Astrocyte of the cerebellum (primary cell): Measurements from ENCODE around the gene CPE.
A peak's percentile ranks its signal among the peaks of the same experiment; 100 is the strongest.

Experiments used
- DNase-seq: peaks from one replicate; pipeline ENCODE4 v3.0.0-alpha.2; 2011; ENCODE audit warnings: low read depth
- H3K4me3 ChIP-seq: 2 replicates; pipeline ENCODE4 v1.5.1; 2011; ENCODE audit warnings: mild to moderate bottlenecking, low read depth, low read length, moderate library complexity
- in situ Hi-C: cut with HindIII; loops from 2 replicates; pipeline ENCODE4 v1.10.0; 2017; ENCODE audit warnings: low sequenced_read_pairs
- TF ChIP-seq, protein P1 (sequence below): IDR thresholded peaks from 2 replicates; pipeline ENCODE4 v1.5.1; 2012; ENCODE audit warnings: low read length, low read depth, moderate library complexity, mild to moderate bottlenecking; ENCODE audit errors: missing control alignments

Gene CPE

GRCh38 chr4:165474784-165475705 is 96.2 kb downstream of the CPE start:
- in situ Hi-C loops: no loop called here
- no peak overlapping the region for H3K4me3 ChIP-seq
- no peak for DNase-seq
- TF ChIP-seq, protein P1, sequence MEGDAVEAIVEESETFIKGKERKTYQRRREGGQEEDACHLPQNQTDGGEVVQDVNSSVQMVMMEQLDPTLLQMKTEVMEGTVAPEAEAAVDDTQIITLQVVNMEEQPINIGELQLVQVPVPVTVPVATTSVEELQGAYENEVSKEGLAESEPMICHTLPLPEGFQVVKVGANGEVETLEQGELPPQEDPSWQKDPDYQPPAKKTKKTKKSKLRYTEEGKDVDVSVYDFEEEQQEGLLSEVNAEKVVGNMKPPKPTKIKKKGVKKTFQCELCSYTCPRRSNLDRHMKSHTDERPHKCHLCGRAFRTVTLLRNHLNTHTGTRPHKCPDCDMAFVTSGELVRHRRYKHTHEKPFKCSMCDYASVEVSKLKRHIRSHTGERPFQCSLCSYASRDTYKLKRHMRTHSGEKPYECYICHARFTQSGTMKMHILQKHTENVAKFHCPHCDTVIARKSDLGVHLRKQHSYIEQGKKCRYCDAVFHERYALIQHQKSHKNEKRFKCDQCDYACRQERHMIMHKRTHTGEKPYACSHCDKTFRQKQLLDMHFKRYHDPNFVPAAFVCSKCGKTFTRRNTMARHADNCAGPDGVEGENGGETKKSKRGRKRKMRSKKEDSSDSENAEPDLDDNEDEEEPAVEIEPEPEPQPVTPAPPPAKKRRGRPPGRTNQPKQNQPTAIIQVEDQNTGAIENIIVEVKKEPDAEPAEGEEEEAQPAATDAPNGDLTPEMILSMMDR: no peak

GRCh38 chr4:165475706-165476070 is 96.9 kb downstream of the CPE start:
- in situ Hi-C loops: no loop called here
- TF ChIP-seq, protein P1: no peak
- DNase-seq: no peak
- H3K4me3 ChIP-seq: no peak overlapping the region

- in situ Hi-C loops: no loop called here
- TF ChIP-seq, protein P1: no peak
- H3K4me3 ChIP-seq: no peak overlapping the region
- DNase-seq: no peak
Measured at GRCh38 chr4:165476214-165477098, 97.6 kb downstream of the CPE start.

DNA sequence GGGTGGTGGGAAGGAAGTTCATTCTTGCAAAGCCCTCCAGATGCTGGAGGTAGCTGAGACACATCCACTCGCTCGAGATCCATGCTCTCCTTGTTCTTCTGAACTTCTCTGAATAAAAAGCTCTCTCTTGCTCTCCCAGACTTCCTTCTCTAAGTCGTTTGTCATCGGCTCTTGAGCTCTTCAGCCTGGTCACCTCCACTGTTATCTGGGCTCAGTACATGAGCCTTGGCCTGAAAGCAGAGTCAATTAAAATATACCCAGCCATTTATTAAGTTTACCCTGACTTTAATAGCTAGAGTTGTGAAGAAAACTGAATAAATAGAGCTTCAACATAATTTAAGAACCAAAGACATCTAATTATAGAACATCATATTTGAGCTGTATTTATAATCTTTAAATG is 99.0 kb downstream of the CPE start:
- no peak overlapping the region for H3K4me3 ChIP-seq
- TF ChIP-seq, protein P1: no peak
- DNase-seq: no peak
- in situ Hi-C loops: no loop called here

GRCh38 chr4:165478260-165478659 is 99.5 kb downstream of the CPE start:
- no peak for DNase-seq
- TF ChIP-seq, protein P1: no peak
- no peak overlapping the region for H3K4me3 ChIP-seq
- in situ Hi-C loops: no loop called here

DNA sequence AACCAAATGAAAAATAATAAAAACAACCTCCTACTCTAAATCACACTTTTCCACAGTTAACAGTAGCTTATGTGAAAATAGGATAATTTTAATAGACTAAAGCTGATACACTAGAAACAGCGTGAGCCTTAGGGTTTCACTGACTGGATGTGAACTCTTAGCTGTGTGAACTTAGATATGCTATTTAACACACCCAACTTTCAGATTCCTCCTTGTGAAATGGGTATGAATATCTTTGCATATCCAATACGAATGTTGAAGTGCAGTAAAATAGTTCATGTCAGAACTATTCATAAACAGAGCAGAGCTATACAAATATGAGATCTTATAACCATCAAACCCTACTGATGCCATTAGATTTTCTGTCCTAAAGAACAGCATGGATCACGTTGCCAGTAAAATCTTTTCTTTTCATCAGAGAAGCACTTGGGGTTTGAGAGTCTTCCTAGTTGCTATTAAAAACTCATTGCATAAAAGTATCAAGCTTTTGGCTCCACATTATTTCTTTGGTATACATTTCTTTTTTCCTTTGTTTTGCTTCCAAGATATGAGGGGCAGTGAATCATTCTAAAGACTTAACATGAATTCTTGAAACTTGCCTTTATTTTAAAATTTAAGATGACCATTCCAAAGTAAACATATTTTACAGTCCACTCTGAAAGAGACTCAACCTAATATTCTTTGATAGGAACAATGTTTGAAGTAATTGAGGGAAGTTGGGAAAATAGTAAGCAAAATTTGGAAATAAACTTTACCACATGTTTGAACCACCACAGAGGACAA is 102.4 kb downstream of the CPE start:
- DNase-seq: peak; percentile 29
- in situ Hi-C loops: no loop called here
- TF ChIP-seq, protein P1: no peak
- no peak overlapping the region for H3K4me3 ChIP-seq
